ENCODE results near the gene KIAA1191. TPM values are rescaled to one million over a fixed set of nuclear protein-coding genes. Genes with fewer than 3 reads are reported as not detected.

The KIAA1191 gene
- total RNA-seq, 1 donor from 2014 or later = 90.1 TPM

GRCh38 chr5:176394881-176395675, 33.5 kb upstream of the KIAA1191 start:
- no peak for DNase-seq (ENCODE audit: low read depth)
- no peak for TF ChIP-seq CTCF (conservative IDR thresholded peaks at IDR 0.05; ENCODE audit: low read depth, low read length)
- no peak overlapping the region for H3K4me3 ChIP-seq (ENCODE audit: low read depth, low read length)

DNA sequence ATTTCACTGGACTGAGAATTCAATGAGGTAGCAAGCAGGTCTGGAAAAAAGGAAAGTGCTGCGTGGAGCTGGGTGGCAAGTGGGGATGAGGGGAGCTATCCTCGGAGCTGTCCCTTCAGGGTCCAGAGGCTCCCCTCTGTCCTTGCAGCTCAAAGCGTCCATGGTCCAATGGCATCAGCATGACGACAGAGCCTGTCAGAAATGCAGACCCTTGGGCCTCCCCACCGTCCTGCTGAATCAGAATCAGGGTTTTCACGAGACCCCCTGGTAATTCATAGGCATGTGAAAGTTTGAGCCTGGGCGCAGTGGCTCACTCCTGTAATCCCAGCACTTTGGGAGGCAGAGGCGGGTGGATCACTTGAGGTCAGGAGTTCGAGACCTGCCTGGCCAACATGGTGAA, 32.5 kb upstream of the KIAA1191 start:
- DNase-seq (ENCODE audit: low read depth) = no peak
- no peak for TF ChIP-seq CTCF (conservative IDR thresholded peaks at IDR 0.05; ENCODE audit: low read depth, low read length)
- no peak overlapping the region for H3K4me3 ChIP-seq (ENCODE audit: low read depth, low read length)

- no peak for TF ChIP-seq CTCF (conservative IDR thresholded peaks at IDR 0.05; ENCODE audit: low read depth, low read length)
These were observed 31.0 kb upstream of the KIAA1191 start for GRCh38 chr5:176392526-176392925.

DNA sequence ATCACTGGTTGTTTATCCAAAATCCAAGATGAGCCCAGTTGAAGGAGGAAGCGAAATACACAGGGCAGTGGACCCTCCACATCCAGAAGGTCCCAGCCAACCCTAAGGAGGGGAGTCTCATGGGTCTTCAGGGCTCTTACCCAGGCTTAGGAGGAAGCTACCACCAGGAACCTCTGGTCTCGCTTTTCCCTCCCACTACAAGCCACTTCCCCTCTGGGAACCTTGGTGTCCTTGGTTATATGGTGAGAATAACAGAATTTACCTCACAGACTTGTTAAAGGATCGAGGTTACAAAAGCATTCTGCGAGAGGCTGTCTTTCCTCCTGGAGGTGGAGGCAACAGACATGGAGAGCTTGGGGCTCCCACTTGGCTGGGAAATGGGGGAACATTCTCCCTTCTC, 30.4 kb upstream of the KIAA1191 start:
- H3K4me3 ChIP-seq (ENCODE audit: low read depth, low read length) = no peak overlapping the region
- no peak for DNase-seq (ENCODE audit: low read depth)
- no peak for TF ChIP-seq CTCF (conservative IDR thresholded peaks at IDR 0.05; ENCODE audit: low read depth, low read length)

More at GRCh38 chr5:176392526-176392925, 31.0 kb upstream of the KIAA1191 start:
- H3K4me3 ChIP-seq (ENCODE audit: low read depth, low read length) = no peak overlapping the region
- DNase-seq (ENCODE audit: low read depth) = no peak

GRCh38 chr5:176391479-176391878, 29.9 kb upstream of the KIAA1191 start:
- no peak overlapping the region for H3K4me3 ChIP-seq (ENCODE audit: low read depth, low read length)
- no peak for DNase-seq (ENCODE audit: low read depth)
- no peak for TF ChIP-seq CTCF (conservative IDR thresholded peaks at IDR 0.05; ENCODE audit: low read depth, low read length)

GRCh38 chr5:176389135-176390123, 27.9 kb upstream of the KIAA1191 start:
- no peak for TF ChIP-seq CTCF (conservative IDR thresholded peaks at IDR 0.05; ENCODE audit: low read depth, low read length)
- H3K4me3 ChIP-seq (ENCODE audit: low read depth, low read length) = peak overlapping the region; percentile 99
- DNase-seq (ENCODE audit: low read depth) = peak; percentile 3
